ENCODE measurements around the gene MAMSTR.
A peak's percentile ranks its signal among the peaks of the same experiment; 100 is the strongest.
"Not testable (repeated sequence)": the region's sequence is repeated elsewhere in the genome, so short reads cannot be mapped to it uniquely, and the experiment has no call there.

MAMSTR gene

GRCh38 chr19:48687776-48688175 lies 31.7 kb downstream of the MAMSTR start:
- no peak for DNase-seq (ENCODE audit: low read depth, low spot score)

- DNase-seq (ENCODE audit: low read depth, low spot score) = not testable (repeated sequence)
These were observed 32.9 kb downstream of the MAMSTR start for GRCh38 chr19:48686637-48687036.

GRCh38 chr19:48686088-48686487 lies 33.4 kb downstream of the MAMSTR start:
- no peak for DNase-seq (ENCODE audit: low read depth, low spot score)

- DNase-seq (ENCODE audit: low read depth, low spot score) = no peak
These were observed 33.9 kb downstream of the MAMSTR start for GRCh38 chr19:48685583-48685982.

DNA sequence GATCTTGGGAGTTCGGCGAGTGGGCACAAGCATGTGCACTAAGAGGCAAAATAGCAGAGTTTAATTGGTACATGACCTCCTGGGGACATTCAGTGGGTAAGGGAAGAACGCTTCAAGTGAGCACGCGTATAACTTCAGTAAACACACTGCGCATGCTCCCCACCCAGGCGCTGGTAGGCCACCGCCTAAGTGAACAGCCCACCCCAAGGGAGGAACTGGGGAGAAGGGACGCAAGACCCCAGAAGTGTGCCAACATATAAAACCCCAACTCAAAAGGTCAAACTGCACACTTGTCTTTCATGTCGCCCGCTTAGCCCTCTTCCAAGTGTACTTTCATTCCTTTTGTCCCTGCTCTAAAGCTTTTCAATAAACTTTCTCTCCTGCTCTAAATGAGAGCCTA lies 36.2 kb downstream of the MAMSTR start:
- no peak for DNase-seq (ENCODE audit: low read depth, low spot score)

GRCh38 chr19:48681127-48681470 lies 38.4 kb downstream of the MAMSTR start:
- no peak for DNase-seq (ENCODE audit: low read depth, low spot score)

- DNase-seq (ENCODE audit: low read depth, low spot score) = no peak
These were observed 38.9 kb downstream of the MAMSTR start for GRCh38 chr19:48680436-48681126.

DNA sequence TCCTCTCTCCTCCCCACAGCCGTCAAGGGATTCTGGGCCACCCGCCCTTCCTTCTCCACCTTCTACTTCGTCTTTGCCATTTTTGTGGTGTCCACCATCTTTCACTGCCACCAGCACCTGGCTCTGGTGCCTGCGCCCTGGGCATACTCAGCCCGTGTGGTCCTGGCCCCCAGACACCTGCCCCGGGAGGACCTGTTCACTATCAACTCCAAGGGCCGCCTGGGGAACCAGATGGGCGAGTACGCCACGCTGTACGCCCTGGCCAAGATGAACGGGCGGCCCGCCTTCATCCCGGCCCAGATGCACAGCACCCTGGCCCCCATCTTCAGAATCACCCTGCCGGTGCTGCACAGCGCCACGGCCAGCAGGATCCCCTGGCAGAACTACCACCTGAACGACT lies 39.5 kb downstream of the MAMSTR start:
- not testable (repeated sequence) for DNase-seq (ENCODE audit: low read depth, low spot score)

- no peak for DNase-seq (ENCODE audit: low read depth, low spot score)
These were observed 41.3 kb downstream of the MAMSTR start for GRCh38 chr19:48678201-48678600.

- DNase-seq (ENCODE audit: low read depth, low spot score) = no peak
These were observed 42.6 kb downstream of the MAMSTR start for GRCh38 chr19:48676887-48677286.

DNA sequence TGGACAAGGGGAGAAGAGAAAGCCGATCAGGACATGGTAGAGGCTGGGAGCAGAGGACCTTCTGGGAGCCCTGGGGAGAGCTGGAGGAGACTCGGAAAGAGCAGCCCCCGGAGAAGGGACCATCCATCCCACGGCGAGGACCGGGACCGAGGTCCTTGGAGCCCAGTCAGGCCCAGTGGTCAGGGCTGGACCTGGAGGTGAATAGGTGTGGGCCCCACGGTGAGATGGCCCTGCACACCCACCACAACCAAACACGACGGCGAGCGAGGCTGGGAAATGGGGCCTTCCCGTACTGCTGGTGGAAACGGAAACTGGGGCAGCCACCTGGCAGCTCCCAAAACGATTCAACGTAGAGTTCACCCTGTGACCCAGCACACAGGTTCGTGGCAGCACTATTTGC lies 43.0 kb downstream of the MAMSTR start:
- DNase-seq (ENCODE audit: low read depth, low spot score) = no peak

- DNase-seq (ENCODE audit: low read depth, low spot score) = peak; percentile 44
These were observed 44.4 kb downstream of the MAMSTR start for GRCh38 chr19:48674921-48675824.

DNA sequence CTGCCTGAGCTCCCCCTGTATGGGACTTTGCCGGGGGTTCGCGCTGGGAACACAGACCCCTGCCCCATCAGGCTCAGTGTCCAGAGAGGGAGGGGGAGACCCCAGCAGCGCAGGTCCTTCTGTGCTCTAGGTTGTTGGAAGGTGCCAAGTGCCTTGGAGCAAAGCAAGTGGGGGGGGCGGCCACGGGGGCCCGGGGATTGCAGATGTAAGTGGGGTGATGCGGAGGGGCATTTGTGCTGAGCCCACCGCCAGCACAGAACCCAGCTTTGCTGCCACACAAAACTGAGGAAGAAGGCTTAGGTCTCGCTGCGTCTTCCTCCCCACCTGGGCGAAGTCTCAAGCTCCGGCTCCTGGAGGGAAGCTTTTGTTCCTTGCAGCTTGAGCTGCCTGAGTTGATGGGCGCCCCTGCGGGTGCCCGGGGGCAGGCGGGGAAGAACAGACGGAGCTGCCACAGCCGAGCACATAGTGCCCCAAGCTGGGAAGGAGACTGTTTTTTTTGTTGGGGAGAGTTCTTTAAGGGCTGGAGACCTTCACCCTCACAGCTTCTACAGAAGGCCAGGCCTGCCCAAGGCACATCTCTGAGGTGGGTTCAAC lies 45.2 kb downstream of the MAMSTR start:
- DNase-seq (ENCODE audit: low read depth, low spot score) = no peak

DNA sequence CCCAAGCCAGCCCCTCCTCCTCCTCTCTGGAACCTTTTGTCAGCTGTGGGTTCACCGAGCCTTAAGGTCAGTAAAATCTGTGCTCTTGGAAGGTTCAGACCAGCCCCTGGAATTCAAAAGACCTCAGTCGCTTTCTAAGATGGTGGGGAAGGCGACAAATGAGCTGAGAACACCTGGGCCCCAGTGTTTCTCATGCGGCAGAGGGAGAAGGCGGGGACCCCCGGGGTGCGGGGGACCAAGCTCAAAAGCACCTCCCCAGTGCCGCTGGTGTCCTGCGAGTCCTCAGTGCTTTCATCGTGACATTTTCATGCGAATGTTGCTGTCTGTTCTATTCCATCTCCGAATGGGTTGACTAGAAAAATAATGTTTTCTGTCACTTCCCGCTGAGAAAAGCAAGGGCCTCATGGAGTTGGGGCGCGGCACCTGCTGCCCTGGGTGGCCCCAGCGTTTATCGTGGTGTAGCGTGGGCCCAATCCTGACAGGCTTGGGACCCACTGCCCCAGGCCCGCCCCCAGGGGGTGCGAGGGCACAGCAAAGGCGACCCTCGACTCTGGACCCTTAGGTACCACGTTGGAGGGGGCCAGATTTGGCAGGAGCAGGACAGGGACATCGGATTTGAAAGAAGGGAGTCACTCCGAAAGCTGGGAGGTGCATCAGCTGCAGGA lies 46.0 kb downstream of the MAMSTR start:
- DNase-seq (ENCODE audit: low read depth, low spot score) = no peak

DNA sequence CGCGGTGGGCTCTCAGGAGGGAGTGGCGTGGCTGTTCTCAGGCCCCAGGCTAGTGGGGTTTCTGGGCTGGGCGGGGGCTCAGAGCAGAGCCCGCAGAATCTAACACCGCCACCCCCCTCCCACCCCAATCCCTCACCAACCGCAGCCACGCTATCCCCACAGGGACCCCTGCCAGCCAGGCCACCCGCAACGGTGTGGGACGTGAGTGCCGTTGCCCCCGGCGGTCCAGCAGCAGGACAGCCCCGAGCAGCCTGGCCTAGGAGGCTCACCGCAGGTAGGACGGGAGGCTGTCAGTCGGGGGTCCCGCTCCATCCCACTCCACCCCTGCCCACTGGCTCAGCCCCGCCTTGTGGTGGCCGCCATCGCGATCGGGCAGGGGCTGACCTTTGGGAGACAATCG lies 46.5 kb downstream of the MAMSTR start, which contains the start of gene NTN5:
Gene NTN5 (minus strand): TSS at position 24 of the 400 bp plus-strand sequence. CDS start 2,031 bp downstream, outside the sequence.
- no peak for DNase-seq (ENCODE audit: low read depth, low spot score)

- DNase-seq (ENCODE audit: low read depth, low spot score) = no peak
These were observed 48.0 kb downstream of the MAMSTR start for GRCh38 chr19:48671446-48671995.

DNA sequence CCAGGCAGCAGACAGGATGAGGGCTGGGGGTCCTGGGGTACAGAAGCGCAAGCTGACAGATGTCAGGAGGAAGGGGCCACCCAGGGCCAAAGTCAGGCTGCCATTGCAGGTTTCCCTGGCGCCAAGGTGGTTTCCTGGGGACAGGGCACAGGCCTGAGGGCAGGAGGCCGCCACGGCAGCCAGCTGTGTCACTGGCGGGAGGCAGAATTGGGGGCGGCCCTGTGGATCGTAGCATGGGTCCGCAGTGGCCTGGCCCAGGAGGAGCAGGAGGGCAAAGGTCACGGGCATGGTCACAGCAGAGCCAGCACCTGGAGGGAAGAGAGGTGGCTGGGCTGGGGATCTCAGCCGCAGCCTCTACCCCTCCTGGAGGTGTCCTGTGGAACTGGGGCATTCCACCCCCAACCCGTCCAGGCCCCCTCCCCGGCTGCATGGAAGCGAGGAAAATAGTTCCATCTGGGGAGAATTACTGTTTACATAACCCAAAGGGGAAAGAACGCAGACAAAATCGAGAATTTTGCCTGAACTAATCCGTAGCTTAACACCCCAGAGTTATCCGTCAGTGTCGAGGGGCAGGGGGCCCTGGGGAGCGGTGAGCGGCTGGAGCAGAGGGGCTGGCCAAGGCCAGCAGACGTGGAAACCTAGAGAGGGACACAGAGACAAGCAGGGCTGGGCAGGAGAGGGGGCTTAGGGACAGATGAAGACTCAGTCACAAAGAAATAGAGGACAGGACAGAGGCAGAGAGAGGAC lies 48.7 kb downstream of the MAMSTR start:
- DNase-seq (ENCODE audit: low read depth, low spot score) = no peak

DNA sequence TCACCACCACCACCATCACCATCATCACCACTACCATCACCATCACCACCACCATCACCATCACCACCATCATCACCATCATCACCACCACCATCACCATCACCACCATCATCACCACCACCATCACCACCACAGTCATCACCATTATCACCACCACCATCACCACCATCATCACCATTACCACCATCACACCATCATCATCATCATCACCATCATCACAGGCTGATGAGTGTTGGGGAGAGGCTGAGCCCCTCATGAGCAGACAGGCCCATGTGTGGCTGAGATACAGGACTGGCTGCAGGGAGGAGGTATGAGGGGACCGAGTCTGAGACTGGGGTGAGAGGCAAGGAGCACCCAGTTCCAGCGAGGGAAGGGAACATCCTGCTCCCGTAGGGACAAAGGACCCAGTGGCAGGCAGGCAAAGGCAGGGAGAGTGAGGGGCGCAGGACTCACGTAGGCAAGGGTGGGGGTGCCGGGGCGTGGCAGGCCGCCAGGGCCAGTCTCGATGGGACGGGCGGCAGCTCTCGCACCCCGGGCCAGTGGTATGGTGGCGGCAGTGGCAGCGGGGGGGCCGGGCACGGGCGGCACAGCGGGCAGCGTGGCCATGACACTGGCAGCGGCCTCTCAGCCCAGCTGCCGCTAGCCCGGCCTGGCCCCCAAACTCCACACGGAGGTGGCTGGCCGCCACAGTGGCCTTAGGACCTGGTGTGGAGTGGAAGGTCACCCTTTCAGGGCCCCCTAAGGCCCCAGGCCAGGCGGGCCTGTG lies 49.4 kb downstream of the MAMSTR start:
- DNase-seq (ENCODE audit: low read depth, low spot score) = no peak

DNA sequence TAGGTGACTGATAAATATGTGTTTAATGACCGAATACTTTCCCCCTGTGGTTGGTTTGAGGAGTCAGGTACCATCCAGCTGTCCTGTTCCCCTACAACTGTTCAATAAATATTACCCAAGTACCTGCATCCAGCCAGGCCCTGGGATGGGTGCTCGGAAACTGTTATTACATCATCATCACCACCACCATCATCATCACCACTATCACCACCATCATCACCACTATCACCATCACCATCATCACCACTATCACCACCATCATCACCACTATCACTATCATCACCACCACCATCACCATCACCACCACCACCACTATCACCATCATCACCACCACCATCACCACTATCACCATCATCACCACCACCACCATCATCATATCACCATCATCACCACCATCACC lies 50.8 kb downstream of the MAMSTR start:
- no peak for DNase-seq (ENCODE audit: low read depth, low spot score)

DNA sequence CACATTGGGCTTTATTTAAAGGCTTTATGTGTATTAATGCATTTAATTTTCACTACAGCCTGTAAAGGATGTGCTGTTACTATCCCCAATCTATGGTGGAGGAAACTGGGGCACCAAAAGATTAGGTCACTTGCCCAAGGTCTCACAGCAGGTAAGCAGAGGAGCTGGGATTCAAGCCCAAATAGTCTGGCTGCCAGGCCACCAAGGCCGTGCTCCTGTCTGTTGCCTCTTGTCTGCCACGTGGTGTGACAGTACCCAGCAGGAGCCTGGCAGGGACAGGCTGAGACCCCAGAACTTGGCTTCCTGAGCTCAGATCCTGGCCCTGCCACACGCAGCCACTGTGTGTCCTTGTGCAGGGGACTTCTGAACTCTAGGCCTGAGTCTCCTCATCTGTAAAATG lies 51.2 kb downstream of the MAMSTR start:
- DNase-seq (ENCODE audit: low read depth, low spot score) = no peak
